Activated CD4-positive, alpha-beta T cell treated with anti-CD3 and anti-CD28 coated beads for 48 hours (primary cell): ENCODE measurements around the gene ATAT1.

Experiments
- DNase-seq: peaks from one replicate; pipeline ENCODE4 v3.0.0-alpha.2; 2020

ATAT1 gene

DNA sequence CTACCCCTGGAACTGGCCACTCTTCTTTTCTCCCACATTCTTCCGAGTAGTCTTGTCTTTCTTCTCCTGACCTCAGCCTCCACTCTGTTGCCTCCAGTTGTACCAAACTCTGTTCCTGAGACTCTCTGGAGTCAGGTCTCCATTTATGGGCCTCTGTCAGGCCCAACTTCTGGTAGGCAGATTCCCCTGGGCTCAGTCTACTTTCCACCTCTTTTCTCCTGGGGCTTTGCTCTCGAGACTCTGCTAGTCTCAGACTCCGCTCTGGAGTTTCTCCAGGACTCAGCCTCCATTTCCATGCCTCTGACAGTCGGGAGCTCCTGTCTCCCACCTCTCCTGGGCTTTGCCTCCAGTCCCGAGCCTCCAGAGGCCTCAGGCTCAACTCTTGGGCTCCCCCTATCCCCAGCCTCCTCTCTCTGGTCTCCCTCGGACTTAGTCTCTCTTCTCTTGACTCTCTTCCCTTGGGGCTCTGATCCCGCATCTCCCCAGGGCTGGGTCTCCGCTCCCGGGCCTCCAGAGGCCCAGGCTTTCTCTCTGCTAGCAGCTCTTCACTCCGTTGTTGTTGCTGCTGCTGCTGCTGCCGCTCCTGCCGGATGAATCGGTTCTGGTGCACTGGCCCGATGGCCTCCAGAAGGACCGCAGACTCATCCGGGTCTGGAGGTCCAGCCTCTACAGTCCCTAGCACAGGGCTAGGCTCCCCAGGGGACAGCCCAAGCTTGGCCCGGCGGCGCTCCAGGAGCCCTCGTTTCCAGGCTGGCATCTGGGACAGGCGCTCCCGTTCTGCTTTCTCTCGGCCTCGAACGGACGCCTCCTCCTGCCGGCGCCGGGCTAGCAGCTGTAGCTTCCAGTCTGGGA, 58.7 kb downstream of the ATAT1 start:
- DNase-seq: peak; percentile 44

DNA sequence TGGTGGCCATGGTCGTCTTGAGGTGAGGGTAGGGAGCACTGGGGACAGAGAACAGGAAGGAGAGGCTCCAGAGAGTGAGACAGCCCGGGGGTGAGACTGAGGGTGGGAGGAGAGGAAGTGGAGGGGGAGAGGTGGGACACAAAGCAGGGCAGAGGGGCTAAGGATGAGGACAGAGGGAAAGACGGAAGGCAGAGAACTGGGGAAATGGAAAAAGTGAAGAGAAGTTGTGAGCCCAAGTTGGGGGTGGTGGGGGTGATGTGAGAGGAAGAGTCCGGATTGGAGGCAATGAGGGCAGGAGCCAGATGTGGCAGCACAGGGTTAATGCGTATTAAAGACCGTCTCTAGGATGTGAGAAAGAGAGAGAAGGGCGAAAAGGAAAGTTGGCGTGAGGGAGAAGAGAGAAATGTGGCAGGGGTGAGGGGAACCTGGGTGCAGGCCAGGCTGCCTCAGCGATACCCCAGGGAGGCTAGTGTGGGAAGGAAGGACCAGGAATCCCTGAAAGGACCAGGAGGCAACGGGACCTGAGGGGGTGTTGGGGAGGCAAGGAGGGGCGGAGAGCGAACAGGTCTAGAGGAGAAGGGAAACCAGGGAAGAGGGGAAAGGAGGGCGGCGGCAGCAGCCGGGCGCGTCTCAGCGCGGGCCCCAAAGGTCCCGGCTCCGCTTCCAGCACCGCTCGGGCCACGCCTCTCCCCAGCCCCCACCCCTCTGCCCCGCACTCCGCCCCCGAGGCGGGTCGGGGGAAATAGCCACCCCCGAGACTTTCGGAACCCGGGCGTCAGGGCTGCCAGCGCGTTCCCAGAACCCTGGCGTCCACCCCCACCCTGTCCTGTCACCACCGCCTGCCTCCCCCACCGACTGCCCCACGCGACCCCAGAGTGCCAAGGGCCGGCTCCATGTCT, 59.6 kb downstream of the ATAT1 start, which contains the start of gene PPP1R18:
TSS of gene PPP1R18 (minus strand) at position 637 of the 899 bp plus-strand sequence. CDS start at position 10, 627 bp downstream.
- DNase-seq: peak; percentile 90

DNA sequence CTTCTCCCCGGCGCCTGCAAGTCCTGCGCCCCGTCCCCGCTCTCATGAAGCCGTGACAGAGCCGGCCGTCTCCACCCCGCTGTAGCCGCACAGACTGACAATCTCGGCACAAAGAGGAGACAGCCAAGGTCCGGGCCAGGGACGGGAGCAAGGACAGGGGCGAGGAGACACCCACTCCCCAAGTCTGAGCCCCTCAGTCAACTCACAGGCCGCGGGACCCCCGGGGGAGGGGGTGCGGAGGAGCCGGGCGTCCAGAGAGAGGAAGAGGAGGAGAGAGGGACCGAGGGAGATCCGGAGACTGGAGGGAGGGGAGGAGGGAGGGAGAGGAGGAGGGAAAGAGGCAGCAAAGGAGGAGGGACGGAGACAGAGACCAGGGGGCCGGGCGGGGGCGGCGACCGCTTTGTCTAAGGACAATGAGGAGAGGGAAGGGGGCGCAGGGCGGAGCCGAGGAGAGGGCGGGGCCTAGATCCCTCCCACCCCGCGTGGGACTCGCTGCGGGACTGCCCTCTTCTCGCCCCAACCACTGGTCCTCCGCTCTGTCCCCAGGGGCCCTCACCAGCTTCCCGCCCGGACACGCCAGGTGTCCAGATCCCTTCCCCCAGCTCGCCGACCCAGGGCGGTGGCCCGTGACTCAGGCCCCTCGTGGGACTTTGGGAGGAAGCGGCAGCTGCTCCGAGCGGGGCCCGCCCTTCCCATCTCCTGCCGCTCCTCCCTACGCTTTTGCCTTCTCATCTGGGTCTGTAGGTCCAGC, 60.4 kb downstream of the ATAT1 start:
- peak; percentile 93 for DNase-seq

DNA sequence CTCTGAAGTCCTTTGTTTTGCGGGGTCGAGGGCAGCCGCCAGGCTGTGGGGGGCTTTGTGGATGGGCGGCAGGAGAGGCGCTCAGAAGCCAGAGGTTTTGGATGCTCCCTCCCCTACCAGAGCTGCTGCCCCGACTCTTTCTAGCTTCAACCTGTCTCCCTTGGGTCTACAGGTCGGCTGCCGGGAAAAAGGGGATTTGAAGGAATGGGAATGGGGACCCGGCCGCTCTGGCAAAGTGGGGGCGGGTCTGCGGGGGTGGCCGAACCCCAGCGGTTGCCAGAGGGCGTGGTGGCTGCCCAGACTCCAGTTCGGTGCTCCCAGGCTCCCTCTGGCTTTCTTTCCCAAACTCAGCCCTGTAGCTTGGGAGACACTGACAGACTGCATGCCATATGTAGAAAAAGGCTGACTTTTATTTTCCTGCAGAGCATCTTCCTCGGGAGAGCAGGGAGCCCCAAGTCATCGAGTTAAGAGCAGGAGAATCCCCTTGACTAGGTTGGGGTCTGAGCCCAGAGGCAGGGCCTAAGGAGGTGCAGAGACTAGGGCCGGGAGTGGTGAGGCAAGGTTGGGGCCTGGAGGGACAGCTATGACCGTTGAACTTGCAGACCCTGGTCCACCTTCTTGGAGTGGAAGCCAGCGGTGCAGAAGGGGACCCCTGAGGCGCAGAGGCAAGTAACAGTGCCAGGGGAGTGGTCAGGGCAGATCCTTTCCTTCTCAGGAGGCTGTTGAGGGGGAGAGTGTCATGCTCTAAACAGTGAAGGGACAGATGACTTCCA, 61.2 kb downstream of the ATAT1 start:
- DNase-seq: no peak

DNA sequence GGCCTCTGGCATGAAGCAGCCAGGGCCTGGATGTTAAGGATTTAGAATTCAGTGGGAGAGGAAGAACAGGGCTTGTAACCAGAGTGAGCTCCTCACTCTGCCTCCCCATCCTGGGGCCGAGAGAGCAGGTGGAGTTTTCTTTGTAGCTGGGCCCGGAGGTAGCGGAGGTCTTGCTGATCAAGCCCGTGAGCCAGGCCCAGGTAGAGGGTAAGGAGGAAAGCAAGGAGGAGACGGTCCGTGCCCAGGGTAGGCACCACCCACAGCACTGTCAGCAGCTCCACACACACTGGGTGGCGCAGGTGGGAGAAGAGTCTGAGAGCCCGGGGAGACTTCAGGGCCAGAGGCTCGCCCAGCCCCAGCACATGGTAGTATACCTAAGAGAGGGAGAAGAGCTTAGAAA, 61.9 kb downstream of the ATAT1 start:
- no peak for DNase-seq

DNA sequence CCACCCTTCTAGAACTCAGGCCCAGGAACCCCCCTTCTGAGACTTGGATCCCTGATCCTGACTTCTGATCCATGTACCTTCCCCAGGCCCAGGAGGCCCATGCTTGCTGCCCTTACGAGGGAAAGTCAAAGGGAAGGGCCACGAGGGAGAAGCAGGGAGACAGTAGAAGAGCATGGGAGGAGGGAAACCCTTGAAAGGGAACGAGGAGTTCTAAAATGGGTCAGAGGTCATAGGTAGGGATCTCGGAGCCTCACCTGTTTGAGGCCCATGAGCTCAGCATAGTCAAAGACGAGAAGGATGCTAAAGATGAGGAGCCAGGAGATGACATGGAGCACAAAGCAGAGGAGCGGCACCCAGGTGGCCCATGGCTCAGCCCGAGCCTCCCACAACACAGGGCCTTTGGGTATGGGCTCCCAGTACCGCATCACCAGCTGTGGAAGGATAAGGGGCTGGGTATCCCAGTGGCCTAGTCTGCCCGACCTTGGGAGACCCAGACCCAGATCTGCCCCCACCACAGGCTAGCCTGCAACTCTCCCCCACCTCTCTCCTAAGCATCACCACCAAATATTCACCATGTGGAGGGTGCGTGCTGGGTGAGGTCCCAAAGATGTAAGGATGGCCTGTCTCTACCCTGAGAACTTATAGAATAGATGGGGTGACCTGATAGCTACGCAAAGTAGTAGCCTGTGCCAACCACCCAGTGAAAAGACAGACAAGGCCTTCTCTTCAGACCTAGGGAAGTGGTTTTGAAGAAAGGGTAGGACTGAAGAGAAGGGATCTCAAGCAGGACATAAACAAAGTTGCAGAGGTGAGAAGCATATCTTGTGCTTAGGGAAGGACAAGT, 62.6 kb downstream of the ATAT1 start:
- DNase-seq: no peak

DNA sequence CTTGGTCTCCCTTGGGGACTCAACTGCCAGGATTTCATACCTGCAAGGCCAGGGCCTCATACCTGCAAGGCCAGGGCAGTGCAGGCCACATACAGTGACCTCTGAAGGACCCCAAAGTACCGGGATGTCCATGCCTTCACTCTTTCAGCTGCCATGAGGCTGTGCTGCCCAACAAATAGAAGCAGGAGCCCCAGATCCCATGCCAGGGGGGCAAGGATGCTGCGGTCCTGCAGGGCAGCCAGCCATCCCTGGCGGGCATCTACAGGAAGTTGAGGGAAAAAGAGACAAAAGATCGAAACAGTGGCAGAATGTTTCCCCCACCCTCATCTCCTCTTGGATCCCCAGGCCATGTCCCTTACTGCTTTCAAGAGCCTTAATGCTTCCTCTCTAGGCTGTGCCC, 63.3 kb downstream of the ATAT1 start:
- no peak for DNase-seq

DNA sequence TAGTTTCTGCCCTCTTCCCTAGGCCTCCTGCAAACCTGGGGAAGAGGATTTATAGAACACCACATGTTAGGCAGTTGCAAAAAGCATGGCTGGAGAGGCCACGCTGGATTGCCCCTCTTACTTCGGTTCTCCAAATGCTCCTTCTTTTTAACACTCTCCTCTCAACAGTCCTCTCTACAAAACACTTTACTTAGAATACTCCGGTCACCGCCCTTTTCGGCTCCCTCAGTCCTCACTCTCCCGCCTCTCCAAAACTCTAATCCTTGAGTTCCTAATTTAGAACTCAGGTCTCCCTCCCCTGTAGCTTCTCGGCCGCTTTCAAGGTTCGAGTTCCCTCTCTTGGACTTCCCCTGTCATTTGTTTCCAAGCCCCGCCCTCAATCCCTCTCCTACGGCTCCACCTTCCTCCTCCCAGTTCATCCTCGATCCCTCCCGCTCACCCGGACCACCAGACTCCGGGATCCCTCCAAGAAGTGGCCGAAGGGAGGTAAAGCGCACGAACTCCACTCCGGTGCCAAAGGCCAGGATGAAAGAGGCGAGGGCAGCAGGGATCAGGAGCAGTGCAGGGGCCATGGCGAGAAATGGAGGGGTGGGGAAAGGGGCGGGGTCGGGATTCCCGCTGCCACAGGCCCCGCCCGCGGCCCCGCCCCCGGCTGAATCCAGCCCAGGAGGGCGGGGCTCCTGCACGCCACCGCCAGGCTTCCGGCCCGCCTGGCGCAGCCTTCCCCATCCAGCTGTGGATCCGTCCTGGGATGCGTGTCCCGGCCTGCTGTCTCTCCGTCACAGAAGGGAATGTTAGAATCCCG, 63.9 kb downstream of the ATAT1 start, which contains the start of gene NRM:
TSS of gene NRM (minus strand) at position 582 of the 805 bp plus-strand sequence. CDS start at position 572, 10 bp downstream.
- DNase-seq: peak; percentile 84

DNA sequence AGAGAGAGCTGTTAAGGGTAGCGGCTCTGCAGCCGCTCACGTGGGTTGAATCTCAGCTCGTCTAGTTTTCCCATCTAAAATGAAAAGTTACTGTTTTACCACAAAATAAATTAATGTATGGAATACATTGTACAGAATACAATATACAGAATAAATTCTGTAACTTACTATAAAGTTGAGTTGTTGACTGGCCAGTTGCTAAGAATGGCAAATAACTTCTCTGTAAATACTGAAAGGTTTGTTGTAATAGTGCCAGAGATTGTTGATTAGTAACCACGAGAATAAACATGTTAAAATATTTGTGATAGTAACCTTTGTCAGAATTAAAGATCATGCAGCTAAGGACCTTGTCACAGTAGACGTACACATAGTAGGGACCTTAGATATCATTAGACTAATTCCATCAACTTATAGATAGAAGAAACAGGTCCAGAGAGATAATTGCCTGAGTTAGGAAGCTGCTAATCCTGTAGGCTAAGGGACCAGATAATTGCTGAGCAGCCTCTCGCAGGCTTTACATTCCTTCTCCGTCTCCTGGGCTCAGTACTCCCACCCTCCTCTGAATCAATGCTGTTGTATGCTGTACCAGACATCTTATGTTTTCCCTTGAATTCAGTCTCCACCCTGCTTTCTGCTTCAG, 64.7 kb downstream of the ATAT1 start:
- no peak for DNase-seq
